Activated CD4-positive, alpha-beta T cell treated with anti-CD3 and anti-CD28 coated beads for 36 hours (primary cell): ENCODE measurements around the gene CHST15. TPM values are rescaled to one million over a fixed set of nuclear protein-coding genes. Genes with fewer than 3 reads are reported as not detected.
"Not testable (repeated sequence)": the region's sequence is repeated elsewhere in the genome, so short reads cannot be mapped to it uniquely, and the experiment has no call there.

Source experiments
- ATAC-seq: fragments of 200-7000 bp; cut with Tn5 transposase; one replicate; pipeline ENCODE4 v1.10.0; 2021; ENCODE audit warnings: mild to moderate bottlenecking, moderate library complexity
- CTCF ChIA-PET: fragments of 350-600 bp; sonication (Branson Sonifier 250); formaldehyde crosslinking; loops from one replicate; lab custom pipeline; 2021; ENCODE audit warnings: antibody characterized with exemption; lab: Charles Lee
- POLR2A ChIA-PET: fragments of 350-600 bp; sonication (Branson Sonifier 250); formaldehyde crosslinking; loops from one replicate; lab custom pipeline; 2021; ENCODE audit warnings: antibody characterized with exemption, inconsistent platforms; lab: Charles Lee
- DNase-seq: peaks from one replicate; pipeline ENCODE4 v3.0.0-alpha.2; 2020
- H3K27ac Mint-ChIP-seq: one replicate; pipeline ENCODE4 v1.8.0; 2021; ENCODE audit warnings: mixed read lengths
- H3K27me3 Mint-ChIP-seq: one replicate; pipeline ENCODE4 v1.8.0; 2021; ENCODE audit warnings: mixed read lengths
- H3K36me3 Mint-ChIP-seq: one replicate; pipeline ENCODE4 v1.8.0; 2021; ENCODE audit warnings: low read depth, mixed read lengths
- H3K4me1 Mint-ChIP-seq: one replicate; pipeline ENCODE4 v1.8.0; 2021; ENCODE audit warnings: mixed read lengths
- H3K4me3 Mint-ChIP-seq: one replicate; pipeline ENCODE4 v1.8.0; 2021; ENCODE audit warnings: mild to moderate bottlenecking, moderate library complexity, mixed read lengths
- H3K9me3 Mint-ChIP-seq: one replicate; pipeline ENCODE4 v1.8.0; 2021; ENCODE audit warnings: low read depth, mixed read lengths
- intact Hi-C, 2 experiments: fragments of 100-400 bp; cut with DNase I in 1 of 2; cut with micrococcal nuclease in 1 of 2; formaldehyde crosslinking; loops; one replicate each; pipeline versions ENCODE4 v1.14.2 to v1.15.1; 2022 to 2024; cut with DNase I, micrococcal nuclease
- total RNA-seq, 2 experiments: library from RNA; stranded (reverse); gene quantifications; one replicate each; pipeline ENCODE4 v1.2.3, GENCODE V29; 2021

CHST15 gene
- total RNA-seq, 2 experiments from 2014 or later: 0.40 to 0.43 TPM

- intact Hi-C loops: no loop called here
- POLR2A ChIA-PET: no interaction called here
- Mint-ChIP-seq H3K9me3 (no peaks in the 10 kb centered on the region), H3K4me1 (peaks cover 11% of the 10 kb centered on the region), H3K27me3 (peaks cover 3% of the 10 kb centered on the region), H3K27ac (peak overlapping the region; percentile 16), H3K4me3 (no peak overlapping the region), H3K36me3 (no peaks in the 10 kb centered on the region)
- CTCF ChIA-PET: interaction anchor here (0.6 kb wide), 1 partner anchor 1639 kb away, joined by 3 read pairs; no protein-coding TSS in a partner anchor
- ATAC-seq: peak; percentile 91
- DNase-seq: peak; percentile 64
Measured at GRCh38 chr10:124035928-124036558, 57.4 kb downstream of the CHST15 start.

GRCh38 chr10:124035306-124035927 is 58.0 kb downstream of the CHST15 start:
- Mint-ChIP-seq H3K4me1 (peaks cover 11% of the 10 kb centered on the region), H3K27me3 (peaks cover 3% of the 10 kb centered on the region), H3K4me3 (no peak overlapping the region), H3K9me3 (no peaks in the 10 kb centered on the region), H3K27ac (peak overlapping the region; percentile 16), H3K36me3 (no peaks in the 10 kb centered on the region)
- ChIA-PET POLR2A (no interaction called here), CTCF (no interaction called here)
- intact Hi-C loops: no loop called here
- peak; percentile 8 for ATAC-seq
- no peak for DNase-seq

- CTCF ChIA-PET: interaction anchor here (0.7 kb wide), 1 partner anchor 273 kb away, joined by 3 read pairs; no protein-coding TSS in a partner anchor
- H3K9me3 Mint-ChIP-seq, H3K4me3 Mint-ChIP-seq, ATAC-seq, H3K27me3 Mint-ChIP-seq, H3K27ac Mint-ChIP-seq, POLR2A ChIA-PET, intact Hi-C loops, DNase-seq, H3K36me3 Mint-ChIP-seq: not testable (repeated sequence)
- peaks cover 11% of the 10 kb centered on the region for H3K4me1 Mint-ChIP-seq
Measured at GRCh38 chr10:124034576-124035305, 58.7 kb downstream of the CHST15 start.

- Mint-ChIP-seq H3K4me3 (no peak overlapping the region), H3K36me3 (no peaks in the 10 kb centered on the region), H3K9me3 (no peaks in the 10 kb centered on the region), H3K4me1 (peaks cover 11% of the 10 kb centered on the region), H3K27ac (no peak overlapping the region), H3K27me3 (peaks cover 3% of the 10 kb centered on the region)
- DNase-seq (no peak), ATAC-seq (no peak)
- POLR2A ChIA-PET: no interaction called here
- intact Hi-C loops: no loop called here
- CTCF ChIA-PET: interaction anchor here (0.7 kb wide), 1 partner anchor 274 kb away, joined by 3 read pairs; no protein-coding TSS in a partner anchor
Measured at GRCh38 chr10:124033887-124034218, 59.5 kb downstream of the CHST15 start.

GRCh38 chr10:124032971-124033886 is 60.2 kb downstream of the CHST15 start:
- peaks cover 11% of the 10 kb centered on the region for H3K4me1 Mint-ChIP-seq
- peaks cover 3% of the 10 kb centered on the region for H3K27me3 Mint-ChIP-seq
- H3K9me3 Mint-ChIP-seq: no peaks in the 10 kb centered on the region
- H3K27ac Mint-ChIP-seq: no peak overlapping the region
- intact Hi-C loops: no loop called here
- POLR2A ChIA-PET: no interaction called here
- ATAC-seq (no peak), DNase-seq (no peak)
- H3K4me3 Mint-ChIP-seq: no peak overlapping the region
- CTCF ChIA-PET: no interaction called here
- H3K36me3 Mint-ChIP-seq: no peaks in the 10 kb centered on the region

GRCh38 chr10:124032087-124032935 is 61.1 kb downstream of the CHST15 start:
- no peak overlapping the region for H3K27ac Mint-ChIP-seq
- H3K27me3 Mint-ChIP-seq: peaks cover 3% of the 10 kb centered on the region
- ATAC-seq (no peak), DNase-seq (no peak)
- H3K4me3 Mint-ChIP-seq: no peak overlapping the region
- no peaks in the 10 kb centered on the region for H3K36me3 Mint-ChIP-seq
- intact Hi-C loops: no loop called here
- peaks cover 11% of the 10 kb centered on the region for H3K4me1 Mint-ChIP-seq
- ChIA-PET CTCF (no interaction called here), POLR2A (no interaction called here)
- H3K9me3 Mint-ChIP-seq: no peaks in the 10 kb centered on the region

- H3K9me3 Mint-ChIP-seq: no peaks in the 10 kb centered on the region
- ChIA-PET CTCF (interaction anchor here (0.9 kb wide), 1 partner anchor 35 kb away, joined by 3 read pairs; no protein-coding TSS in a partner anchor), POLR2A (no interaction called here)
- ATAC-seq (no peak), DNase-seq (no peak)
- H3K4me3 Mint-ChIP-seq: no peak overlapping the region
- peaks cover 2% of the 10 kb centered on the region for H3K4me1 Mint-ChIP-seq
- H3K36me3 Mint-ChIP-seq: no peaks in the 10 kb centered on the region
- H3K27ac Mint-ChIP-seq: no peak overlapping the region
- intact Hi-C loops: no loop called here
- H3K27me3 Mint-ChIP-seq: peaks cover 3% of the 10 kb centered on the region
Measured at GRCh38 chr10:124030492-124031110, 62.8 kb downstream of the CHST15 start.

GRCh38 chr10:124030061-124030460 is 63.3 kb downstream of the CHST15 start:
- ChIA-PET POLR2A (no interaction called here), CTCF (interaction anchor here (0.9 kb wide), 1 partner anchor 34 kb away, joined by 3 read pairs; no protein-coding TSS in a partner anchor)
- no peak for DNase-seq
- no peak overlapping the region for H3K27ac Mint-ChIP-seq
- H3K27me3 Mint-ChIP-seq: peaks cover 3% of the 10 kb centered on the region
- intact Hi-C loops: no loop called here
- no peaks in the 10 kb centered on the region for H3K9me3 Mint-ChIP-seq
- no peak for ATAC-seq
- no peaks in the 10 kb centered on the region for H3K4me1 Mint-ChIP-seq
- H3K36me3 Mint-ChIP-seq: no peaks in the 10 kb centered on the region
- no peak overlapping the region for H3K4me3 Mint-ChIP-seq

GRCh38 chr10:124029559-124029958 is 63.8 kb downstream of the CHST15 start:
- POLR2A ChIA-PET: no interaction called here
- Mint-ChIP-seq H3K36me3 (no peaks in the 10 kb centered on the region), H3K4me3 (no peak overlapping the region), H3K27me3 (peaks cover 3% of the 10 kb centered on the region), H3K4me1 (no peaks in the 10 kb centered on the region), H3K9me3 (no peaks in the 10 kb centered on the region), H3K27ac (no peak overlapping the region)
- intact Hi-C loops: no loop called here
- no peak for DNase-seq
- ATAC-seq: no peak
- CTCF ChIA-PET: no interaction called here
